Neural cell (in vitro differentiated cells): ENCODE data around the gene ASF1B.

Experiments
- CTCF ChIP-seq: fragments of 450-650 bp; IDR thresholded peaks from 2 replicates; pipeline ENCODE4 v1.5.1; 2014; ENCODE audit warnings: antibody characterized with exemption, mild to moderate bottlenecking, moderate library complexity; ENCODE audit not compliant: poor library complexity, severe bottlenecking
- POLR2AphosphoS5 ChIP-seq: IDR thresholded peaks from 2 replicates; pipeline ENCODE4 v1.6.1; 2012

GRCh38 chr19:14160017-14160703 lies 23.8 kb upstream of the ASF1B start:
- TF ChIP-seq POLR2AphosphoS5 = no peak
- TF ChIP-seq CTCF = no peak
